Mammary epithelial cell (primary cell): Measurements from ENCODE around the gene ANO4.

Source experiments
- CTCF ChIP-seq, 2 donors: IDR thresholded peaks in 1 of 2; conservative IDR thresholded peaks in 1 of 2; 2 replicates each; pipeline ENCODE4 v1.5.1; 2011 to 2012; ENCODE audit warnings: inconsistent platforms in 2 of 2, low read length in 2 of 2, mild to moderate bottlenecking in 2 of 2, control low read depth in 1 of 2, low read depth in 1 of 2; ENCODE audit not compliant: insufficient read depth in 1 of 2; ENCODE audit errors: extremely low read depth in 1 of 2
- EZH2 ChIP-seq: IDR thresholded peaks from 2 replicates; pipeline ENCODE4 v1.6.1; 2012; ENCODE audit warnings: low read length, inconsistent platforms, borderline replicate concordance

DNA sequence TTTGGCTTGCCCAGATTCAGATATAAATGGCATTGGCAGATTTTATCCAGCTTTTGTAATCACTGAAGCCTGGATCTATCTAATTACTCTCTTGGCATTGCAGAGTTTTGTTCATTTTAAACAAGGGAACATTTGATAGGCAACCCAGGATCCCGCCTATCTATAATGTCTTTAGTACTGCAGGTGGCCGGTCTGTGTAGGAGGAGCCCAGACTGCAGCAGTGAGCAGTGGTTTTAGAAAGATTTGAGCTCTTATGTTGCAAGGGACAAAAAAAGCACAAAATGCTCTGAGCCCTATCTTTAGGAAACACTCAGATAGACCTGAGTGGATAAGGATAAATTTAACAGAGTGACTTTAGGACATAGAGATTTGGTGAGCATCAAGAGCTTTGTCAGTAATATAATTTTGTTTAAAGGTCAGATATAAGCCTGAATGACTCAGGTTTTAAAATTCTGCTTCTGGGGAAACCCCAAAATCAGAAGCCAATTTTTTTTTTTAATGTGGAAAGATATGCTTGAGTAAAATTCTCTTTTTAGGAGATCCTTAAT, 250.0 kb downstream of the ANO4 start:
- no peak for TF ChIP-seq EZH2
- TF ChIP-seq CTCF (conservative IDR thresholded peaks at IDR 0.05 in 1 of 2, IDR thresholded peaks at IDR 0.05 in 1 of 2; ENCODE audit: extremely low read depth in 1 of 2, insufficient read depth in 1 of 2, low read depth in 1 of 2, low read length in 2 of 2): no peak
